Left hindlimb (tissue), 1 donor: ENCODE results near the gene DOCK4.
"Not testable (repeated sequence)": the region's sequence is repeated elsewhere in the genome, so short reads cannot be mapped to it uniquely, and the experiment has no call there.

Experiments
- DNase-seq: peaks from one replicate; pipeline ENCODE4 v3.0.0-alpha.2; 2018

DOCK4 gene

GRCh38 chr7:111929264-111929663 is 276.9 kb downstream of the DOCK4 start:
- DNase-seq: no peak

- no peak for DNase-seq
These were observed 278.7 kb downstream of the DOCK4 start for GRCh38 chr7:111927353-111928019.

- DNase-seq: no peak
These were observed 285.9 kb downstream of the DOCK4 start for GRCh38 chr7:111920329-111920728.

- no peak for DNase-seq
These were observed 286.5 kb downstream of the DOCK4 start for GRCh38 chr7:111919631-111920179.

- no peak for DNase-seq
These were observed 287.0 kb downstream of the DOCK4 start for GRCh38 chr7:111919164-111919563.

- no peak for DNase-seq
These were observed 287.7 kb downstream of the DOCK4 start for GRCh38 chr7:111918461-111918860.

- DNase-seq: not testable (repeated sequence)
These were observed 288.8 kb downstream of the DOCK4 start for GRCh38 chr7:111917404-111917803.

- DNase-seq: no peak
These were observed 291.9 kb downstream of the DOCK4 start for GRCh38 chr7:111914291-111914690.

GRCh38 chr7:111911166-111911961 is 294.8 kb downstream of the DOCK4 start:
- no peak for DNase-seq

GRCh38 chr7:111910656-111911055 is 295.5 kb downstream of the DOCK4 start:
- no peak for DNase-seq

- DNase-seq: not testable (repeated sequence)
These were observed 297.5 kb downstream of the DOCK4 start for GRCh38 chr7:111908673-111909072.

- no peak for DNase-seq
These were observed 302.4 kb downstream of the DOCK4 start for GRCh38 chr7:111903797-111904196.

GRCh38 chr7:111903016-111903415 is 303.2 kb downstream of the DOCK4 start:
- DNase-seq: no peak

GRCh38 chr7:111900283-111900682 is 305.9 kb downstream of the DOCK4 start:
- DNase-seq: no peak

GRCh38 chr7:111895049-111895448 is 311.1 kb downstream of the DOCK4 start:
- DNase-seq: no peak

- no peak for DNase-seq
These were observed 311.7 kb downstream of the DOCK4 start for GRCh38 chr7:111894518-111894917.

- DNase-seq: no peak
These were observed 313.0 kb downstream of the DOCK4 start for GRCh38 chr7:111893190-111893589.

- DNase-seq: no peak
These were observed 313.6 kb downstream of the DOCK4 start for GRCh38 chr7:111892588-111892987.

GRCh38 chr7:111887734-111888133 is 318.5 kb downstream of the DOCK4 start:
- no peak for DNase-seq

- DNase-seq: no peak
These were observed 320.0 kb downstream of the DOCK4 start for GRCh38 chr7:111886233-111886632.

GRCh38 chr7:111883241-111883640 is 323.0 kb downstream of the DOCK4 start:
- DNase-seq: no peak

- DNase-seq: no peak
These were observed 327.4 kb downstream of the DOCK4 start for GRCh38 chr7:111878785-111879184.

- no peak for DNase-seq
These were observed 328.3 kb downstream of the DOCK4 start for GRCh38 chr7:111877931-111878330.
